Body of pancreas (tissue), 4 donors: ENCODE results near the gene KCNIP4.

Experiments
- CTCF ChIP-seq, 7 experiments: fragments of 450-650 bp in 4 of 7; fragments of 200-600 bp in 3 of 7; sonication (generic) in 3 of 7; IDR thresholded peaks; one replicate each; pipeline ENCODE4 v1.5.1; 2016 to 2019; ENCODE audit warnings: antibody characterized with exemption in 7 of 7
- POLR2A ChIP-seq, 3 donors: fragments of 450-650 bp; IDR thresholded peaks; one replicate each; pipeline ENCODE4 v1.6.1; 2016; ENCODE audit warnings: antibody characterized with exemption in 3 of 3, mild to moderate bottlenecking in 2 of 3

GRCh38 chr4:20679951-20680350 is 1268.6 kb downstream of the KCNIP4 start:
- TF ChIP-seq CTCF (IDR thresholded peaks at IDR 0.05): no peak
- no peak for TF ChIP-seq POLR2A (IDR thresholded peaks at IDR 0.05)
